Endodermal cell (in vitro differentiated cells): ENCODE data around the gene DHRS7B. TPM values are rescaled to one million over a fixed set of nuclear protein-coding genes. Genes with fewer than 3 reads are reported as not detected.

ENCODE experiments used
- DNase-seq: peaks from one replicate; pipeline ENCODE4 v3.0.0-alpha.2; 2017
- H3K27ac ChIP-seq: 2 replicates; pipeline ENCODE4 v1.5.1; 2013; ENCODE audit warnings: mild to moderate bottlenecking, low read depth, low read length, moderate library complexity
- H3K27me3 ChIP-seq: 2 replicates; pipeline ENCODE4 v1.6.1; 2013; ENCODE audit warnings: mild to moderate bottlenecking, low read length, moderate library complexity; ENCODE audit not compliant: insufficient read depth, control insufficient read depth, poor library complexity, severe bottlenecking
- H3K36me3 ChIP-seq: 2 replicates; pipeline ENCODE4 v1.7.0; 2013; ENCODE audit warnings: mild to moderate bottlenecking, low read length, moderate library complexity; ENCODE audit not compliant: control insufficient read depth, insufficient read depth
- H3K4me1 ChIP-seq: one replicate; pipeline ENCODE4 v1.7.0; 2013; ENCODE audit warnings: low read length; ENCODE audit not compliant: control insufficient read depth, insufficient read depth
- H3K4me3 ChIP-seq: 2 replicates; pipeline ENCODE4 v1.5.1; 2013; ENCODE audit warnings: mild to moderate bottlenecking, low read length, moderate library complexity
- H3K9ac ChIP-seq: 2 replicates; pipeline ENCODE4 v1.6.1; 2013; ENCODE audit warnings: mild to moderate bottlenecking, low read length, moderate library complexity; ENCODE audit not compliant: poor library complexity, severe bottlenecking; ENCODE audit errors: extremely low read depth
- H3K9me3 ChIP-seq: 2 replicates; pipeline ENCODE4 v1.6.1; 2013; ENCODE audit warnings: mild to moderate bottlenecking, low read length, moderate library complexity; ENCODE audit not compliant: control insufficient read depth
- H3K27ac Mint-ChIP-seq: 2 replicates; pipeline ENCODE4 v1.8.0; 2020; ENCODE audit warnings: mixed read lengths
- H3K27me3 Mint-ChIP-seq: 2 replicates; pipeline ENCODE4 v1.8.0; 2021; ENCODE audit warnings: mild to moderate bottlenecking, mixed read lengths; ENCODE audit not compliant: insufficient read depth
- H3K36me3 Mint-ChIP-seq: 2 replicates; pipeline ENCODE4 v1.8.0; 2020; ENCODE audit warnings: low read depth, mixed read lengths
- H3K4me1 Mint-ChIP-seq: 2 replicates; pipeline ENCODE4 v1.8.0; 2020; ENCODE audit warnings: mixed read lengths
- H3K4me3 Mint-ChIP-seq: 2 replicates; pipeline ENCODE4 v1.8.0; 2020; ENCODE audit warnings: mild to moderate bottlenecking, moderate library complexity, mixed read lengths
- H3K9me3 Mint-ChIP-seq: 2 replicates; pipeline ENCODE4 v1.8.0; 2020; ENCODE audit warnings: mild to moderate bottlenecking, mixed read lengths
- WGBS, 2 experiments: methylation state at CpG; one replicate each; pipeline versions ENCODE4 v1.1.5 to v1.1.7; 2013; ENCODE audit warnings: missing lambda C conversion rate in 2 of 2, mixed read lengths in 1 of 2; ENCODE audit not compliant: insufficient coverage in 1 of 2, insufficient read length in 1 of 2; 5-methylcytosine and 5-hydroxymethylcytosine counted together
- total RNA-seq, 2 donors: library from RNA; stranded (reverse); fragmentation: NEBNext Ultra II Directional in 1 of 2; extraction: Animal tissue kit (Norgen Biotek cat#: 25700) in 1 of 2; gene quantifications; 2 replicates in 1 of 2; 3 replicates in 1 of 2; pipeline ENCODE4 v1.2.1, GENCODE V29; 2021
- TF ChIP-seq, protein P1 (sequence below): fragments of 200-600 bp; sonication (generic); conservative IDR thresholded peaks from 2 replicates; pipeline ENCODE4 v1.5.0; 2021; ENCODE audit warnings: antibody characterized with exemption, mild to moderate bottlenecking

Gene DHRS7B
- total RNA-seq, 2 donors from 2014 or later = 20.8 to 24.2 TPM

DNA sequence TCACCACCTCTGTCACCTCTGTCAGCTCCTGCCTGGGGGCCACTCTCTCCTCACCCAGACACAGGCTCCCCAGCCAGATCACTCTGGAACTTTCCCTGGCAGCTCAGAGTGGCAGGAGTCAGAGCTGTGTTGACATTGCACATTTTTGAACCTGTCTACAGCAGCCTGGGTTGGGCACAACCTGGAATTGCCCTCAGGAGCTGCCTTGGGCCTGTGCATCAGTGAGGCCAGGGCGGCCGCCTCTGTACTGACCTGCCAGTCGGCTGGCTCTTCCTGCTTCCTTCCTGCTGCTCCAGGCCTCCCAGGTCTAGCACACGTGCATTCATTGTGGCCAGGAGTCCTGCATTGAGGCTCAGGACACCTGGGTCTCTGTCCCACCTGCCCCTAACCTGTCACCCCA lies 101.3 kb downstream of the DHRS7B start:
- DNase-seq = no peak
- Histone ChIP-seq H3K4me3 (no peak overlapping the region), H3K36me3 (no peaks in the 10 kb centered on the region), H3K27me3 (no peaks in the 10 kb centered on the region), H3K4me1 (no peaks in the 10 kb centered on the region), H3K27ac (no peak overlapping the region), H3K9me3 (no peaks in the 10 kb centered on the region), H3K9ac (no peak overlapping the region)
- Mint-ChIP-seq H3K27ac (peak overlapping the region; percentile 21), H3K36me3 (no peaks in the 10 kb centered on the region), H3K4me1 (no peaks in the 10 kb centered on the region), H3K27me3 (peaks cover under 1% of the 10 kb centered on the region), H3K9me3 (peaks cover 9% of the 10 kb centered on the region), H3K4me3 (no peak overlapping the region)
- 83 to 87% methylated on average over 4 of the region's 4 CpGs for WGBS, 2 experiments
- TF ChIP-seq, protein P1, sequence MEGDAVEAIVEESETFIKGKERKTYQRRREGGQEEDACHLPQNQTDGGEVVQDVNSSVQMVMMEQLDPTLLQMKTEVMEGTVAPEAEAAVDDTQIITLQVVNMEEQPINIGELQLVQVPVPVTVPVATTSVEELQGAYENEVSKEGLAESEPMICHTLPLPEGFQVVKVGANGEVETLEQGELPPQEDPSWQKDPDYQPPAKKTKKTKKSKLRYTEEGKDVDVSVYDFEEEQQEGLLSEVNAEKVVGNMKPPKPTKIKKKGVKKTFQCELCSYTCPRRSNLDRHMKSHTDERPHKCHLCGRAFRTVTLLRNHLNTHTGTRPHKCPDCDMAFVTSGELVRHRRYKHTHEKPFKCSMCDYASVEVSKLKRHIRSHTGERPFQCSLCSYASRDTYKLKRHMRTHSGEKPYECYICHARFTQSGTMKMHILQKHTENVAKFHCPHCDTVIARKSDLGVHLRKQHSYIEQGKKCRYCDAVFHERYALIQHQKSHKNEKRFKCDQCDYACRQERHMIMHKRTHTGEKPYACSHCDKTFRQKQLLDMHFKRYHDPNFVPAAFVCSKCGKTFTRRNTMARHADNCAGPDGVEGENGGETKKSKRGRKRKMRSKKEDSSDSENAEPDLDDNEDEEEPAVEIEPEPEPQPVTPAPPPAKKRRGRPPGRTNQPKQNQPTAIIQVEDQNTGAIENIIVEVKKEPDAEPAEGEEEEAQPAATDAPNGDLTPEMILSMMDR = no peak

DNA sequence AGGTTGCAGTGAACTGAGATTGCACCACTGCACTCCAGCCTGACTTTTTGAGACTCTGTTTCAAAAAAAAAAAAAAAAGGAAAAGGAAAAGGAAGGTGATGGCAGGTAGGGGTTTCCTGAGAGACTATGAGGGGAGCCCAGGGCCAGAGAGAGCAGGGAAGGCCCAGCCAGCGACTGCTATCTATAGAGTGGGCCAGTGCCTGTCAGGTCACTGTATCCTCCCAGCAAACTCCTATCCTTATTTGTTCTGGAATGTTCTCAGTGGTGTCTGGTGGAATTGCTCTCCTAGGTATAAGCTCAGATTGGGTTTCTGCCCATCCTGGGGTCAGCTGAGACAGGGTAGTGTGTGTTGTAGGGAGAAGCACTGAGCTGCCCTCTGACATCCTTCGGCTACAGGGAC lies 102.1 kb downstream of the DHRS7B start:
- TF ChIP-seq, protein P1 = no peak
- Mint-ChIP-seq H3K4me1 (no peaks in the 10 kb centered on the region), H3K4me3 (no peak overlapping the region), H3K9me3 (peaks cover 12% of the 10 kb centered on the region), H3K27ac (no peak overlapping the region), H3K36me3 (no peaks in the 10 kb centered on the region), H3K27me3 (peaks cover 5% of the 10 kb centered on the region)
- WGBS, 2 experiments = 100% methylated on average over 1 to 2 of the region's 2 CpGs
- no peak overlapping the region for H3K4me3 ChIP-seq
- no peak overlapping the region for H3K9ac ChIP-seq
- no peaks in the 10 kb centered on the region for H3K9me3 ChIP-seq
- H3K4me1 ChIP-seq = no peaks in the 10 kb centered on the region
- no peak for DNase-seq
- no peak overlapping the region for H3K27ac ChIP-seq
- H3K36me3 ChIP-seq = no peaks in the 10 kb centered on the region
- no peaks in the 10 kb centered on the region for H3K27me3 ChIP-seq

DNA sequence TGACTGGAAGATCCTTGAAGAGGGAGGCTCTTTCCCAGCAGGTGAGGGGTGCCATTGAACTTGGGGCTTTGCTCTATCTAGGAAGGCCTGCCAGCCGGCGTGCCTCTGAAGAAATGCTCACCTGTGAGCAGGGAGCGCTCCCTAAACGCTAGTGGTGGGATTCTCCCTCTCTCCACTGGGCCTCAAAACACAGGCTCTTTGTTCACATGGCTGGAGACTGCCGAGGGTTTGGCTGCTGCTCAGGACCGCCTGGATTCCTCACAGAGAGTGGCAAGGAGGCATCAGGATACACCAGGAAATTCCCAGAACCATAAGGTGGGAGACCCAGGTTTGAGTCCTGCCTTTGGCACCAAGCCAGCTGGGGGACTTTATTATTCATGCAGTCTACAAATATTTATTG lies 104.8 kb downstream of the DHRS7B start:
- H3K27ac ChIP-seq = no peak overlapping the region
- Mint-ChIP-seq H3K27ac (no peak overlapping the region), H3K4me1 (no peaks in the 10 kb centered on the region), H3K4me3 (no peak overlapping the region), H3K36me3 (no peaks in the 10 kb centered on the region), H3K27me3 (peaks cover 5% of the 10 kb centered on the region), H3K9me3 (peaks cover 12% of the 10 kb centered on the region)
- H3K9ac ChIP-seq = no peak overlapping the region
- TF ChIP-seq, protein P1 = no peak
- no peaks in the 10 kb centered on the region for H3K27me3 ChIP-seq
- peak; percentile 52 for DNase-seq
- no peaks in the 10 kb centered on the region for H3K4me1 ChIP-seq
- no peaks in the 10 kb centered on the region for H3K36me3 ChIP-seq
- H3K9me3 ChIP-seq = no peaks in the 10 kb centered on the region
- H3K4me3 ChIP-seq = no peak overlapping the region
- 89 to 90% methylated on average over 6 of the region's 6 CpGs for WGBS, 2 experiments
